ENCODE measurements around the gene ARHGAP29. TPM values are rescaled to one million over a fixed set of nuclear protein-coding genes. Genes with fewer than 3 reads are reported as not detected.

ARHGAP29 gene
- total RNA-seq, 1 donor from 2014 or later: 27.5 TPM

DNA sequence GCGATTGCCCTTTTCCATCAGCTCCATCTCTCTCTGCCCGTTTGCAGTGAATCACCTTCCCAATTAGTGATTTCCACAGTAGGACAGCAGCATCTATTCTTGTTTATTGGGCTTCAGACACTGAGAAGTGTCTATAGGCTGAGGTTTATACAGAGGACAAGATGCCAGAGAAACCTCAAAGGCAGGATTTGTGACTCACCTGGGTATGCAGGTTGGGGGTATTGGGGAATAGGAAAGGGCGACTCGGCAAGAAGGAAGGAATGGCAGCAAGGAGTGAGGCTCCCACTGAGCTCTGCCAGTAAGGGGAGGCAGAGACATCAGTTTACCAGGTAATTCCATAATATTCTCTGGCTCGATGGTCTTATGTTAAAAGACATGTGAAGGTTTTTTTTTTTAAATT, 91.1 kb downstream of the ARHGAP29 start:
- intact Hi-C loops (cut with DNase I): no loop called here
- ATAC-seq (ENCODE audit: poor library complexity) (no peak), DNase-seq (no peak)

DNA sequence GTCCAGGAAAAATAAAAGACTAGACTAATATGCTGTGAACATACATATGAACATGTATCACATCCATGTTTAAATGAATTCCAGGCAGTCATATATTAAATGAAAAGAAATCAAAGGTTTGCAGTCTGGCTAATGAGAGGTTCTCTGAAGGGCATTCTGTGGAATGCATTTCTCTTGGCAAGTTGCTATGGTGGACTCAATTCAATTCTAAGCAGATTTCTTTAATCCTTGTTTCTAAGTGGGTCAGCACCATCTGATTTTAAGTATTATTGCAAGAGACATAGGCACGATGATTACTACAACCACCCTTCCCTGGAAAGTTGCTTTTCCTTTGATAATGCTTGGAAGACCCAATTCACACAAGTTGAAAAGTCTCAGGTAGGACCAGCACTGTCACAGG, 92.5 kb downstream of the ARHGAP29 start:
- intact Hi-C loops (cut with DNase I): no loop called here
- DNase-seq (no peak), ATAC-seq (ENCODE audit: poor library complexity) (no peak)

- intact Hi-C loops (cut with DNase I): no loop called here
- DNase-seq (no peak), ATAC-seq (ENCODE audit: poor library complexity) (no peak)
These were observed 93.6 kb downstream of the ARHGAP29 start for GRCh38 chr1:94143809-94144176.

DNA sequence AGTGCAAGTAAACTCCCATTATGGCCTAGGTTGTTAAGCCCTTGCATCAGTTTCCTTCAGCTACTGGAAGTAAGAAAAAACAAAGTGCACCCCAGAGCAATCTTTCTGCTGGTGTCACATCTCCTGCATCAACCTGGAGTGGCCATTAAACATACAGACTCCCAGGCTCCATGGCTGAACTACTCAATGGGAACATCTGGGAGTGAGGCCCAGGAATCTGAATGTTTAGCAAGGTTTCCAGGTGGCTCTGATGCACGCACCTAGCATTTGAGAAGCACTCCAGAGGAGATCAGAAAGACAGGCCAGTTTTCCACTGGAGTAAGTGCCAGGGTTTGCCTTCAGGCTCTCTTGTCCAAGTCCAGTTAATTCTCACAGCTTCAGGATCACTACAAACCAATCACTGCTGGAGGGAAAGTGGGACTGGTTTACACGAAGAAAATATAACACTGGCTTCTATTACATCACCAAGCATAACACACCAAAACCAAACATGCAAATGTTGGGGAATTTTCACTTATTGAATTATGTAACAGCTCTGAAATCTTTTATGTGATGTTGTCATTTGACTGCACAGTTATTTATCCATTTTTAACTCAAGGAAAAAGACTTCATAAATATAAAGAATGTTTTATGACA, 94.1 kb downstream of the ARHGAP29 start:
- DNase-seq (no peak), ATAC-seq (ENCODE audit: poor library complexity) (no peak)
- intact Hi-C loops (cut with DNase I): no loop called here

- DNase-seq: no peak
- peak; percentile 78 for ATAC-seq (ENCODE audit: poor library complexity)
- intact Hi-C loops (cut with DNase I): no loop called here
These were observed 94.8 kb downstream of the ARHGAP29 start for GRCh38 chr1:94142583-94142982.

GRCh38 chr1:94142022-94142421, 95.4 kb downstream of the ARHGAP29 start:
- ATAC-seq (ENCODE audit: poor library complexity) (no peak), DNase-seq (no peak)
- intact Hi-C loops (cut with DNase I): no loop called here

DNA sequence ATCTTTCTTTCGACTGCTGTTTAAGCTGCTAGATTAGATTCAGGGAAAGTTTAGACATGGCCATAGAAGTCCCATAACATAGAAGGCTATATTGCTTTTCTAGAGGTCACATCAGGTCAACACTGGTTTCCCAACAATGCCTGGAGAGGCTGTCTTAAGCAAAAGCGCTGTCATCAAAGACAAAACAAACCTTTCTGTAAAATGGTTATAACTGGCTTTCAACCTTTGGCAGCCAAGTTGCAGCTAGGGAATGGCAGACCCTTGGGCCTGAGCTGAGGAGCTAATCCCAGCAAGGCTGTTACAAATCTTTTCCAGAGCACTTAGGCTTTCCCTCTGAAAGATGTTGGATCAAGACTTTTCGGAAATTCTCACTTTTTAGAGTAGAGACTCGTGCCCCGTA, 105.3 kb downstream of the ARHGAP29 start:
- DNase-seq (no peak), ATAC-seq (ENCODE audit: poor library complexity) (no peak)
- intact Hi-C loops (cut with DNase I): no loop called here

DNA sequence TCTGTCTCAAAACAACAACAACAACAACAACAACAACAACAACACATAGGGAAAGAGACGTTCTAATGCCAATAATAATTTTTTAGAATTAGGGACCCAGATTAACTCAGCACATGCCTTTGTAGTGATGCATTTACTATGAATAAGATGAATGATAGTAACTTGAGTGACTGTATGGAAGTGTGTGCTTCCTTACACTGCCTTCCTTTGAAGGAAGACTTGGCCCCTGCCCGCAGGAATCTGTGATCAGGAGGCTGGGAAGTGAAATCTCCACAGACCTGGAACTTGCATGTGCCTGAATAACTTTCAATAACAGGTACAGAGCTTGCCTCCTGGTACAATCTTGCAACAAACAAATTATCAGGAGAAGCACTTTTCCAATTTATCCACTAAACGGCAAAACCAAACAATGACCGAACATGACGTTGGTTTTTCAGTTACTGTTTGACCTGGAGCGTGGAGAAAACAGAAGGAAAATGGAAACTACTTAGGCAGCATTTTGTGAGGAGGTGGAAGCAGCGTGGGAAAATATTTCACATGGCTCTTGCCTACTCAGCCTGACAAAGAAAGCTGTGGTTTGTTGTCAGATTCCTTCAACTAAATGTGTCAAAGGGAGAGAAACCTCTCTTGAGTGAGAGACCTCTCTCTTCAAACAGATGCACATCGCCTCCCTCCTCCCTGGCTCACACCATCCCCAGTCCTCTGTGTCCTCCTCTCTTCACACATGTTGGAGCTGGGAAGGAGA, 106.4 kb downstream of the ARHGAP29 start:
- no peak for DNase-seq
- intact Hi-C loops (cut with DNase I): no loop called here
- ATAC-seq (ENCODE audit: poor library complexity): no peak

- intact Hi-C loops (cut with DNase I): no loop called here
These were observed 110.7 kb downstream of the ARHGAP29 start for GRCh38 chr1:94126651-94127050.

GRCh38 chr1:94125551-94126514, 111.6 kb downstream of the ARHGAP29 start:
- DNase-seq (no peak), ATAC-seq (ENCODE audit: poor library complexity) (no peak)
- intact Hi-C loops (cut with DNase I): no loop called here

More at GRCh38 chr1:94126651-94127050, 110.7 kb downstream of the ARHGAP29 start:
- ATAC-seq (ENCODE audit: poor library complexity) (no peak), DNase-seq (no peak)

- intact Hi-C loops (cut with DNase I): no loop called here
- no peak for ATAC-seq (ENCODE audit: poor library complexity)
These were observed 112.8 kb downstream of the ARHGAP29 start for GRCh38 chr1:94124538-94124937.

GRCh38 chr1:94122201-94122970, 115.0 kb downstream of the ARHGAP29 start:
- intact Hi-C loops (cut with DNase I): no loop called here
- ATAC-seq (ENCODE audit: poor library complexity) (no peak), DNase-seq (no peak)

More at GRCh38 chr1:94124538-94124937, 112.8 kb downstream of the ARHGAP29 start:
- no peak for DNase-seq

Other genes starting within 250 kb of the ARHGAP29 start
- 0.08 TPM for gene ABCA4, start 116.4 kb downstream of the ARHGAP29 start, total RNA-seq
- 65.7 TPM for gene ABCD3, start 180.8 kb upstream of the ARHGAP29 start, total RNA-seq

All from Right ventricle myocardium superior (tissue), 1 donor.